Hematopoietic multipotent progenitor cell treated with erythropoietin and hydrocortisone succinate and interleukin-3 and kit ligand, for 8 days (in vitro differentiated cells): ENCODE data around the gene SURF1.

Experiments used
- DNase-seq: peaks from one replicate; pipeline ENCODE4 v3.0.0-alpha.2; 2015

The SURF1 gene

GRCh38 chr9:133315997-133316396 lies 40.3 kb downstream of the SURF1 start:
- no peak for DNase-seq

- no peak for DNase-seq
Measured at GRCh38 chr9:133309608-133310007, 46.7 kb downstream of the SURF1 start.

GRCh38 chr9:133307301-133307700 lies 49.0 kb downstream of the SURF1 start:
- no peak for DNase-seq

- DNase-seq = no peak
Measured at GRCh38 chr9:133306242-133307204, 49.8 kb downstream of the SURF1 start.

GRCh38 chr9:133305731-133306130 lies 50.6 kb downstream of the SURF1 start:
- no peak for DNase-seq

GRCh38 chr9:133304477-133305377 lies 51.6 kb downstream of the SURF1 start:
- DNase-seq = no peak

- no peak for DNase-seq
Measured at GRCh38 chr9:133304158-133304470, 52.2 kb downstream of the SURF1 start.

GRCh38 chr9:133303266-133304157 lies 52.8 kb downstream of the SURF1 start:
- no peak for DNase-seq
